GM21390 (cell line): ENCODE data around the gene WDR89.
"Not testable (repeated sequence)": the region's sequence is repeated elsewhere in the genome, so short reads cannot be mapped to it uniquely, and the experiment has no call there.

ENCODE experiments used
- ATAC-seq: cut with Tn5 transposase; IDR thresholded peaks from one replicate; pipeline ENCODE4 v1.9.1; 2021; ENCODE audit not compliant: unreplicated experiment

WDR89 gene

GRCh38 chr14:63641473-63642228 lies at the start of gene WDR89:
Gene WDR89 (minus strand): TSS chr14:63641871. CDS start chr14:63599942, 41,929 bp downstream.
- peak; percentile 85 for ATAC-seq

GRCh38 chr14:63689132-63689531 lies 47.5 kb upstream of the WDR89 start:
- no peak for ATAC-seq

GRCh38 chr14:63686926-63687325 lies 45.3 kb upstream of the WDR89 start:
- ATAC-seq, result no peak

GRCh38 chr14:63685401-63685800 lies 43.7 kb upstream of the WDR89 start:
- no peak for ATAC-seq

- ATAC-seq, result no peak
Observed at GRCh38 chr14:63682727-63683593, 41.3 kb upstream of the WDR89 start.

GRCh38 chr14:63678536-63678935 lies 36.9 kb upstream of the WDR89 start:
- ATAC-seq, result no peak

GRCh38 chr14:63677891-63678379 lies 36.3 kb upstream of the WDR89 start:
- no peak for ATAC-seq

- no peak for ATAC-seq
Observed at GRCh38 chr14:63676615-63677014, 34.9 kb upstream of the WDR89 start.

- no peak for ATAC-seq
Observed at GRCh38 chr14:63673886-63674497, 32.3 kb upstream of the WDR89 start.

- ATAC-seq, result no peak
Observed at GRCh38 chr14:63673255-63673654, 31.6 kb upstream of the WDR89 start.

GRCh38 chr14:63672417-63673180 lies 30.9 kb upstream of the WDR89 start:
- ATAC-seq, result peak; percentile 70

- ATAC-seq, result no peak
Observed at GRCh38 chr14:63671987-63672386, 30.3 kb upstream of the WDR89 start.

GRCh38 chr14:63670692-63671091 lies 29.0 kb upstream of the WDR89 start:
- ATAC-seq, result no peak

GRCh38 chr14:63666335-63666734 lies 24.7 kb upstream of the WDR89 start:
- ATAC-seq, result no peak

- ATAC-seq, result no peak
Observed at GRCh38 chr14:63663428-63664341, 22.0 kb upstream of the WDR89 start.

- no peak for ATAC-seq
Observed at GRCh38 chr14:63662776-63663175, 21.1 kb upstream of the WDR89 start.

GRCh38 chr14:63661881-63662280 lies 20.2 kb upstream of the WDR89 start:
- ATAC-seq, result not testable (repeated sequence)

GRCh38 chr14:63659726-63660125 lies 18.1 kb upstream of the WDR89 start:
- ATAC-seq, result no peak

GRCh38 chr14:63656194-63656593 lies 14.5 kb upstream of the WDR89 start:
- no peak for ATAC-seq

- no peak for ATAC-seq
Observed at GRCh38 chr14:63654936-63655335, 13.3 kb upstream of the WDR89 start.
